ENCODE data around the gene TOLLIP.

The TOLLIP gene

GRCh38 chr11:1297576-1298473, 11.6 kb downstream of the TOLLIP start:
- DNase-seq: no peak

GRCh38 chr11:1297011-1297575, 12.3 kb downstream of the TOLLIP start:
- no peak for DNase-seq

DNA sequence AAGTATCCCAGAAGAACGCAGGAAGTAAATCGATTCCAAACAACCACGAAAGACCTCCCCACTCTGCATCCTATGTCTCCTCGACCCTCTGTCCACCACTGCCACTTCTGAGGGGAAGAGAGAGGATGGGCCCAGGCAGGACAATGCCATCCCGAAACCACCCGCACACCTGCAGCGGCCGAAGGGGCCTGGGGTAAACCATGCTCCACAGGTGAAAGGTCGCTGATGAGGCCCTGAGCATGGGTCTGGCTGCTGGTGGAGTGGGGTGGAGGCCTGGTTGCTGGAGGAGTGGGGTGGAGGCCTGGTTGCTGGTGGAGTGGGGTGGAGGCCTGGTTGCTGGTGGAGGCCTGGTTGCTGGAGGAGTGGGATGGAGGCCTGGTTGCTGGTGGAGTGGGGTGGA, 13.1 kb downstream of the TOLLIP start:
- no peak for DNase-seq

GRCh38 chr11:1295591-1295990, 13.8 kb downstream of the TOLLIP start:
- DNase-seq: no peak

DNA sequence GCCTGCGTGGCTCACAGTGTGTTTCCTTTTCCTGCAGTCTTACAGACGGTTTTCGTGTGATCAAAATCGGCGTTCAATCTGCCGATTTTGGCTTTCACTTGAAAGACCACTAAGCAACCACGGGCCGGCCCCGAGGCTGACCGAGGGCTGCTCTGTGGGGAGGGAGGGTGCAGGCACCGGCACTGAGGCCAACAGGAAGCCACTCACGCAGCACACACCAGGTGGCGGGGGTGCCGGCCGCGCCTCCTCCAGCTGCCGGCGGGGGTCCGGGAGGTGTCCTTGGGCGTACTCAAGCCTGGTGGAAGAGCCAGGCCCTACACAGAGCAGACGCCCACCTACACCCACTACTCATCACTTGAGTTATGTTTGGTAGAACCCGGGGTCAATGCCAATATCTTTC, 14.3 kb downstream of the TOLLIP start:
- DNase-seq: no peak

DNA sequence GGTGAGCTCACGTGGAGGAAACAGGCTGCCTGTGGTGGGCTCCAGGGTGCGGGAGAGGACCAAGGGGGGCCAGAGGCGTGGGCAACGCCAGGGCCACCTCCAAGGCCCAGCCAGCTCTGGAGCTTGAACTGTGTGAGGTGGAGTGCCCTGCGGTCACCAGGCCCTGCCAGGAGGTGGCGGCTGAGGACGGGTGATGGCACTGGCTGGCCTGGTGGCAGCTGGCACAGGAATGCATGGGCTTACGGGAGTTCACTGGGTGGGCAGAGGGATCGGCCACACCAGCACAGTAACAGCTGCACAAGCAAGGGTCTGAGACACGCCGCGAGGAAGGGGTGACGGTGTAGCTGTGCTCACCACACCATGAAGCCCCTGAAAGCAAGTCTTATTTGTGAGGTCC, 15.8 kb downstream of the TOLLIP start:
- no peak for DNase-seq

- no peak for DNase-seq
These were observed 16.5 kb downstream of the TOLLIP start for GRCh38 chr11:1292644-1293618.

GRCh38 chr11:1292018-1292643, 17.3 kb downstream of the TOLLIP start:
- DNase-seq: no peak

DNA sequence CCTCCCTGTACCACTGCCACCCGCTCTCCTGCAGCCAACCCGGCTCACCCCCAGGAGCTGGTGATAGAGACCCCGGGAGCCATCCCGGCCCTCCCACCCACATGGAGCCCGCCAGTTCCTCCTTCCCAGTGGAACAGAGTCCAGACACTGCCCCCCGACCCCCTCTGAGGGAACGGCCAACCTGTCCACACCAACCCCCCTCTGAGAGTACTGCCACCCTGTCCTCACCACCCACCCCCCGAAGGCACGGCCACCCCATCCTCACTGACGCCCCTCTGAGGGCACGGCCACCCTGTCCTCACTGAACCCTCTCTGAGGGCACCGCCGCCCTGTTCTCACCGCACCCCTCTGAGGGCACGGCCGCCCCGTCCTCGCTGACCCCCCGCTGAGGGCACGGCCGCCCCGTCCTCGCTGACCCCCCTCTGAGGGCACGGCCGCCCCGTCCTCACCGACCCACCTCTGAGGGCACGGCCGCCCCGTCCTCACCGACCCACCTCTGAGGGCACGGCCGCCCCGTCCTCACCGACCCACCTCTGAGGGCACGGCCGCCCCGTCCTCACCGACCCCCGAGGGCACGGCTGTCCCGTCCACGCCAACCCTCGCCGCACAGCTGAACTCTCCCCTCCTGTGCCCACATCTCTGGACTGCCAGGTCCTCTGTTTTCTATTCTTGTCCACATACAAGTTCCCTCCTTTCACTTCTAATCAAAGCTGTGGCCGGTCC, 18.0 kb downstream of the TOLLIP start:
- DNase-seq: no peak

DNA sequence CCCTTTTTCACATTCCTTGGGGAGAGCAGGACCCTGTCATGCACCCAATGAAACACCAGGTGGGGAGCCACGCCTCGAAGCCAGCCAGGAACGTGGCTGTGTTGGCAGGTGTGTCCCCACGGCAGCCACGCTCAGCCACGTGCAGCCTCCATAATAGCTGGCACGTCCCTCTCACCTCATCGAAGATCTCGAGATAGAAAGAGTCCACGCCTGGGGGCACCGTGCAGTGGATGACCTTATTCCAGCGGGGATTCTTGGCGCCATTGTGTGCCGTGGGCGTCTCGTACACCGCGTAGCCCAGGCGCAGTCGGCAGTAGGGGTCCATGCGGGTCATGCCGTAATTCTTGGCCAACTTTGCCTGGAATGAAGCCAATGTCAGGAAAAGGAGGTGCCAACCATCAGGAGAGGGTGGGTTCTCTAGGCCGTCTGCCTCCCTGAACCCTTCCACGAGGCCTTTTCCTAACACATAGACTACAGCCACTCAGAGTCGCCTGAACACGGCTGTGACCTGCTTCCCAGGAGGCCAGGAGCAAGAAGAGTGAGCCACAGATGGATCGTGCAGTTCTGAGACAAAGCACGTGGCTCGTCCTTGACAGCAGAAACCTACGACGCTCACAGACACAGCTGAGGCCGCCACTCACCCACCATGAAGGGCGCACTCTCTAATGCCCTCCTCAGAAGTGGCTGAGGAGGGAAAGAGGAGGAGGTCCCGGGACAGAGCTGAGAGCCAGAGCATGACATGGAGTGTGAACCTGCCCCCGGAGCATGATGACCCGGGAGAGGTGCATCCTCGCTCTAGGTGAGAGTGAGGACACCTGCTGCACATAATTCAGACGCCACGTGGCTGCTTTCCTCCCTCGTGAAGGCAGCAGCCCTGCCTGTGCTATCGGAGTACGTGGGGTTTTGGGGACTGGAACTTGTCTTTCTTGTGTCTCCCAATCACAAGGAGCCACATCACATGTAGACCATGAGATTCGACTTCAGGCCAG, 19.1 kb downstream of the TOLLIP start:
- no peak for DNase-seq

GRCh38 chr11:1289211-1289935, 20.1 kb downstream of the TOLLIP start:
- no peak for DNase-seq

DNA sequence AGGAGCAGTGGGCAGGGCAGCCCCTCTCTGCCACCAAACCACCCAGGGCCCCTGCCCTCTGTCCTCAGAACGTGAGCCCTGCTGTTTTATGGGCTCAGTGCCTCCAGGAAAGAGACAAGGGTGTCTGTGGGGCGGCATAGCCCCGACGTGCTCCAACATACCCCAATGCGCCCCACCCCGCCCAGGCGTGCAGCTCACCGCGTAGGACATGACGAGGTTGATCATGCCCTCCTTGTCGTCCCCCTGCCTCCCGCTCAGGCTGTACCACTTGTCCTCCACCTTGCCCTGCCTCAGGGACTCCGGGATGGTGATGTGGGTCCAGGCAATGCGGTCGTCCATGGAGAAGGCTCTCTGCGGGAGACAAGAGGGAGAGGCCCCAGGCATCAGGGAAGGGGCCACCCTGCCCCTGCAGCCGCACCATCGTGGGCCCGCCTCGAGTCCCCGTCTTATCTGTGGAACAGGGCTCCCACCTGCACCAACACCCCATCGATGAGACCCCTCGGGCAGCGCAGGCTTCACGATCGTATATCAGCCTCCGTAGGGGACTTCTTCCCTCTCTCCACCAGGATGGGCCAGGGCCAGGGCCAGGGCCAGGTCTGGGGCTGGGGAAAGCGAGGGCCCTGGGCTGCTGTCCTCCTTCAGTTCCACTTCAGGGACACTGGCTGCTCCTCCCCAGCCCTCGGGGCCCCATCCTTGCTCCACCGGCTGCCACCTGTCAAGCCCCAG, 20.8 kb downstream of the TOLLIP start:
- DNase-seq: no peak

DNA sequence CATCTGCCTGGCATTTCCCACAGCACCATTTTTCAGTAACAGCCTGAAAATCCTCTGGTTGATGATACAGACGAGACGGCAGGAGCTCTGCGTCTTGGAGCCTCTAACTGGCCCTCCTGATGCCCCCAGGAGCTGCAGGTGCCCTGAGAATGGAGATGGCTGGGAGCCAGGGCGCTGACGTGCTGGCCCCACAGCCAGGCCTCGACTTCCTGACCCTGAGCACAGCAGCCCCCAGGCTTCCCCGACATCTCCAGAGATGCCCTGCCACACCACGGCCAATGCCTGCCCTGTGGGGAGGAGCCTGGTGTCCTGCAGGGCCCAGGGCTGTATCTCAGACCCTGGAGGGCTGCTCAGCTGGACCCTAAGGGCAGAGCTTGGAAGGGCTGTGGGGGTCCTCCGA, 21.5 kb downstream of the TOLLIP start:
- DNase-seq: no peak

DNA sequence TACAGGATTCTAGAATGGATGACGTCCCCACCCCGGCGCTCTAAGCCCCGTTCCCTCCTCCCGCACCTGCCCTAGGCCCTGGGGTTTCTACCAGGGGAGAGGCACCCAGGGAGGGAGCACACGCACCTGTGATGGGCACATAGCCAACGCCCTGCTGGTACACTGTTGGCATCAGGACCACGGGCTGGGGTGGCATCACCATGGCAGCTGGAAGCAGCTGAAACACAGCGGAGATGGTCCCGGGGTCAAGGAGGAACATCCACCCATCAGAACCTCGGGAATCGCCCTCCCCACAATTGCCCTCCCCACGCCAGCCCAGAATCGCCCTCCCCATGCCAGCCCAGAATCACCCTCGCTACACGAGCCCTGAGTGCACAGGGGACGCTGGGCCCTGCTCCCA, 23.6 kb downstream of the TOLLIP start:
- no peak for DNase-seq

DNA sequence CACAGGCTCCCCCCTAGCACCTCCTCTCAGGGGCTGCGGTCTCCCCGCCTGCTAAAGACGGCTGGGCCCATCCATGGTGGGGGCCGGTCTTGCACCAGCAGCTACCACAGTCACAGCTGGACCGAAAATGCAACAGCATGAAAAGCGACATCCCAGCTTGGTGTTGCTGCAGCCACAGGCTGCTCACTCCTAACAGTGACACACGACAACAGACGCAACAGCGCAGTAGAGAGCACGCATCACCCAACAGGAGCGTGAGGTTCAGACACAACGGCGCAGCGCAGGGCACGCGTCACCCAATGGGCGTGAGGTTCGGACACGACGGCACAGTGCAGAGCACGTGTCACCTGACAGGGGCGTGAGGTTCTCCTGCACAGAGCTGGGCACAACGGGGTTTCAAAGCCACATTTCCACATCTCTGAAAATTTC, 24.1 kb downstream of the TOLLIP start:
- no peak for DNase-seq

DNA sequence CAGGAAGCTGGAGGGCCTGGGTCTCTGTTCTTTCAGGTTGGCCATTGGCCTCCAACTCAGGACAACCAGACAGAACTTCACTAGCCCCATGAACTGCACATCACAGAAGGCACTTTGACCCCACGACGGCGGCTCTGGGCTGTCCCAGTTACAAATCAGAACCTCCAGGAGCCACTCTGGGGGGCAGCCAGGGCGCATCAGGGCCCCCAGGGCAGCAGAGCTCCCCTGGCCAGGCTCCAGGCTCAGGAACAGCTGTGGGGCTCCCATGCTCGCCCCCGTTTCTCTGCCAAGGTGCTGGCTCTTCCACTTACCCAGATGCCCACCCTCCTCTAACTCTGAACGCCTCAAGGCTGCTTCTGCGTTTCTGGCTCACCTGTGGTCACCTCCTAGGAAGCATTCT, 25.5 kb downstream of the TOLLIP start:
- DNase-seq: no peak

DNA sequence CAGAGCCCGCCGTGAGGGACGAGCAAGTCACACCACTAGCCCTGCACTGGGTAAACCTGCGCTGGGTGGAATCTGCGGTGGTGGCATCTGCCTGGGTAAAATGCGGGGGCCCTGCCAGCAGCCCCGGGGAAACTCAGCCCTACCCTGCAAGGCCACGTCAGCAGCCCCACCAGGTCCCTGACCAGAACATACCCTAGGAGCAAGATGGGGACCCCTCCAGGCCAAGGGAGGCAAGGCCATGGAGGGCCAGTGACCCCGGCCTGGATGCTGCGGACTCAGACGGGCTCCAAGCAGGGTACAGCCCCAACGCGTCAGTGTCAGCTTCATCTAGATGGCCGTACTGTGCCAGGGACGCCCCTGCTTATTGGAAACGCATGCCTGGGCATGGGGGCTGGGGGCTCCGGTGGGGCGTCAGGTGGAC, 26.3 kb downstream of the TOLLIP start:
- DNase-seq: no peak

GRCh38 chr11:1281974-1282365, 27.5 kb downstream of the TOLLIP start:
- DNase-seq: no peak

GRCh38 chr11:1281326-1281973, 28.0 kb downstream of the TOLLIP start:
- DNase-seq: no peak

All from T-helper 1 cell (primary cell).